ENCODE results near the gene AMBRA1.

GRCh38 chr11:46381048-46381818 lies 212.6 kb downstream of the AMBRA1 start, which contains the start of gene MDK:
- no peak for TF ChIP-seq CTCF (IDR thresholded peaks at IDR 0.05; ENCODE audit: extremely low read depth in 1 of 2, insufficient read depth in 1 of 2, low read depth in 1 of 2, low read length in 2 of 2)
- TF ChIP-seq EZH2 (IDR thresholded peaks at IDR 0.05; ENCODE audit: borderline replicate concordance, low read depth, low read length, severe bottlenecking): no peak
- no peak for TF ChIP-seq MAX (IDR thresholded peaks at IDR 0.05; ENCODE audit: insufficient read depth, insufficient read length)
- TF ChIP-seq POLR2AphosphoS5 (IDR thresholded peaks at IDR 0.05; ENCODE audit: insufficient read depth, low read depth, low read length): no peak
- no peak for TF ChIP-seq POLR2A (IDR thresholded peaks at IDR 0.05; ENCODE audit: low read depth, low read length)
- no peak for TF ChIP-seq JUN (IDR thresholded peaks at IDR 0.05; ENCODE audit: borderline replicate concordance, insufficient read depth, insufficient read length, low read depth)
